HCT116 (cell line): ENCODE results near the gene IL32. TPM values are rescaled to one million over a fixed set of nuclear protein-coding genes. Genes with fewer than 3 reads are reported as not detected.

ENCODE experiments used
- ATAC-seq: fragments of 200-7000 bp; cut with Tn5 transposase; 2 replicates; pipeline ENCODE4 v1.9.1; 2020; ENCODE audit warnings: mild to moderate bottlenecking, moderate library complexity
- BruUV-seq: library from RNA; stranded (reverse); fragments of 400-500 nt; replicated peaks from 2 replicates; lab custom pipeline; 2021; lab: Mats Ljungman, UMichigan
- CTCF ChIA-PET: fragments of 300-600 bp; sonication (Branson Sonifier 250); formaldehyde crosslinking; loops from one replicate; lab custom pipeline; 2021; ENCODE audit warnings: antibody characterized with exemption; lab: Charles Lee
- POLR2A ChIA-PET: fragments of 300-600, 350-600 bp; sonication (Branson Sonifier 250); formaldehyde crosslinking; loops from one replicate; lab custom pipeline; 2021; ENCODE audit warnings: antibody characterized with exemption; lab: Charles Lee
- RAD21 ChIA-PET, 2 experiments: fragments of 300-600 bp; sonication (Branson Sonifier 250); formaldehyde crosslinking; loops; one replicate each; lab custom pipeline; 2023; ENCODE audit warnings: low total read pairs in 2 of 2; ENCODE audit not compliant: uncharacterized antibody in 2 of 2, unreplicated experiment in 2 of 2, low non-redundant PET in 1 of 2; lab: Charles Lee
- DNase-seq: peaks from one replicate; pipeline ENCODE4 v3.0.0-alpha.2; 2010; ENCODE audit warnings: low read depth, low spot score
- H2AFZ ChIP-seq: fragments of 200-600 bp; shearing (Covaris generic), sonication (generic); 2 replicates; pipeline ENCODE4 v1.6.1; 2017; ENCODE audit warnings: low read depth, mixed run types, mixed read lengths, antibody characterized with exemption, low read length; ENCODE audit not compliant: poor library complexity, severe bottlenecking
- H3K27ac ChIP-seq: 2 replicates; pipeline ENCODE4 v1.5.1; 2012; ENCODE audit warnings: low read depth, low read length
- H3K27me3 ChIP-seq: fragments of 200-600 bp; sonication (generic); 2 replicates; pipeline ENCODE4 v1.6.1; 2016; ENCODE audit warnings: mixed run types, low read length, mixed read lengths; ENCODE audit not compliant: insufficient read depth
- H3K36me3 ChIP-seq, 2 experiments: fragments of 200-500 bp in 1 of 2; fragments of 200-600 bp in 1 of 2; sonication (Bioruptor generic) in 1 of 2; sonication (generic) in 1 of 2; 2 replicates each; pipeline versions ENCODE4 v1.5.1 to v1.6.1; 2014 to 2016; ENCODE audit warnings: low read length in 2 of 2, inconsistent platforms in 1 of 2, mixed read lengths in 1 of 2, mixed run types in 1 of 2; ENCODE audit not compliant: insufficient read depth in 2 of 2, control insufficient read depth in 1 of 2
- H3K4me1 ChIP-seq, 2 experiments: fragments of 200-600 bp in 1 of 2; sonication (generic) in 1 of 2; 2 replicates each; pipeline versions ENCODE4 v1.5.1 to v1.6.1; 2012 to 2017; ENCODE audit warnings: low read length in 2 of 2, inconsistent platforms in 1 of 2, mild to moderate bottlenecking in 1 of 2, mixed read lengths in 1 of 2, mixed run types in 1 of 2, moderate library complexity in 1 of 2; ENCODE audit not compliant: insufficient read depth in 2 of 2, control insufficient read depth in 1 of 2
- H3K4me2 ChIP-seq: fragments of 200-600 bp; sonication (generic); 2 replicates; pipeline ENCODE4 v1.6.1; 2017; ENCODE audit warnings: mixed run types, low read length, mixed read lengths
- H3K4me3 ChIP-seq, 2 experiments: fragments of 200-600 bp in 1 of 2; sonication (generic) in 1 of 2; replicated peaks in 1 of 2; 2 replicates each; pipeline ENCODE4 v1.5.1; 2011 to 2016; ENCODE audit warnings: low read length in 2 of 2, control low read depth in 1 of 2, low read depth in 1 of 2, mild to moderate bottlenecking in 1 of 2, mixed read lengths in 1 of 2, mixed run types in 1 of 2
- H3K79me2 ChIP-seq: fragments of 200-600 bp; sonication (generic); 2 replicates; pipeline ENCODE4 v1.6.1; 2017; ENCODE audit warnings: mild to moderate bottlenecking, mixed run types, low read length, moderate library complexity, mixed read lengths; ENCODE audit not compliant: insufficient read depth
- H3K9ac ChIP-seq: fragments of 200-600 bp; sonication (generic); 2 replicates; pipeline ENCODE4 v1.6.1; 2016; ENCODE audit warnings: low read length, mixed read lengths
- H3K9me2 ChIP-seq: fragments of 200-600 bp; sonication (generic), shearing (Covaris generic); 2 replicates; pipeline ENCODE4 v1.6.1; 2017; ENCODE audit warnings: mixed run types, mild to moderate bottlenecking, moderate library complexity; ENCODE audit not compliant: insufficient read depth
- H3K9me3 ChIP-seq, 2 experiments: fragments of 200-500 bp in 1 of 2; fragments of 200-600 bp in 1 of 2; sonication (Bioruptor generic) in 1 of 2; sonication (generic) in 1 of 2; 2 replicates each; pipeline ENCODE4 v1.6.1; 2014 to 2017; ENCODE audit warnings: low read length in 2 of 2, mixed read lengths in 2 of 2, inconsistent platforms in 1 of 2, low read depth in 1 of 2, mild to moderate bottlenecking in 1 of 2, mixed run types in 1 of 2, moderate library complexity in 1 of 2; ENCODE audit not compliant: control insufficient read depth in 1 of 2, insufficient read depth in 1 of 2
- H4K20me1 ChIP-seq: fragments of 200-600 bp; sonication (generic), shearing (Covaris generic); 2 replicates; pipeline ENCODE4 v1.6.1; 2017; ENCODE audit warnings: mixed run types, mild to moderate bottlenecking, moderate library complexity; ENCODE audit not compliant: insufficient read depth
- CBX3 ChIP-seq: IDR thresholded peaks from 2 replicates; pipeline ENCODE4 v1.6.1; 2012; ENCODE audit warnings: low read depth
- CEBPB ChIP-seq: IDR thresholded peaks from 2 replicates; pipeline ENCODE4 v1.6.1; 2012; ENCODE audit warnings: low read depth
- EGR1 ChIP-seq: IDR thresholded peaks from 2 replicates; pipeline ENCODE4 v1.6.1; 2012; ENCODE audit warnings: low read depth
- ELF1 ChIP-seq: IDR thresholded peaks from 2 replicates; pipeline ENCODE4 v1.6.1; 2012; ENCODE audit warnings: low read depth, borderline replicate concordance
- EZH2 ChIP-seq: fragments of 200-600 bp; sonication (generic); IDR thresholded peaks from 2 replicates; pipeline ENCODE4 v1.6.1; 2017; ENCODE audit warnings: antibody characterized with exemption, mixed run types
- FOSL1 ChIP-seq: IDR thresholded peaks from 2 replicates; pipeline ENCODE4 v1.6.1; 2012; ENCODE audit warnings: low read depth
- MAX ChIP-seq: IDR thresholded peaks from 2 replicates; pipeline ENCODE4 v1.6.1; 2012
- SIN3A ChIP-seq: IDR thresholded peaks from 2 replicates; pipeline ENCODE4 v1.6.1; 2012; ENCODE audit warnings: low read depth
- SP1 ChIP-seq: IDR thresholded peaks from 2 replicates; pipeline ENCODE4 v1.6.1; 2012; ENCODE audit warnings: low read depth
- SRF ChIP-seq: IDR thresholded peaks from 2 replicates; pipeline ENCODE4 v1.6.1; 2012; ENCODE audit warnings: low read depth
- TCF7L2 ChIP-seq: IDR thresholded peaks from 2 replicates; pipeline ENCODE4 v1.7.0; 2011; ENCODE audit warnings: borderline replicate concordance, inconsistent platforms; ENCODE audit not compliant: insufficient read depth, insufficient read length; ENCODE audit errors: extremely low read depth
- YY1 ChIP-seq: IDR thresholded peaks from 2 replicates; pipeline ENCODE4 v1.6.1; 2011; ENCODE audit warnings: low read length, low read depth, moderate library complexity, mild to moderate bottlenecking; ENCODE audit not compliant: insufficient replicate concordance; ENCODE audit errors: extremely low read depth
- ZBTB33 ChIP-seq: IDR thresholded peaks from 2 replicates; pipeline ENCODE4 v1.6.1; 2011; ENCODE audit warnings: mild to moderate bottlenecking, low read length, moderate library complexity; ENCODE audit not compliant: insufficient replicate concordance; ENCODE audit errors: extremely low read depth
- ZFX ChIP-seq: fragments of 450-650 bp; IDR thresholded peaks from 2 replicates; pipeline ENCODE4 v1.6.1; 2017
- intact Hi-C: fragments of 100-400 bp; cut with micrococcal nuclease; formaldehyde crosslinking; loops from 2 replicates; pipeline ENCODE4 v1.10.0; 2022
- total RNA-seq: library from RNA; stranded (reverse); gene quantifications from one replicate; pipeline ENCODE4 v1.2.1, GENCODE V29; 2021; ENCODE audit not compliant: unreplicated experiment

Gene IL32
- total RNA-seq, 1 experiment from 2014 or later = 13.7 TPM

- CTCF ChIA-PET = no interaction called here
- Histone ChIP-seq H3K36me3 (no peaks in the 10 kb centered on the region), H3K4me1 (peaks cover 0 to 2% of the 10 kb centered on the region in 2 experiments; a peak in 1 of 4 replicates), H3K4me3 (no peak overlapping the region), H3K27me3 (no peaks in the 10 kb centered on the region), H2AFZ (no peak overlapping the region), H3K9ac (no peak overlapping the region), H3K9me3 (no peaks in the 10 kb centered on the region), H3K79me2 (no peaks in the 10 kb centered on the region), H4K20me1 (no peaks in the 10 kb centered on the region), H3K4me2 (no peak overlapping the region), H3K9me2 (no peaks in the 10 kb centered on the region), H3K27ac (no peak overlapping the region)
- RAD21 ChIA-PET = no interaction called here
- no peak for TF ChIP-seq ZFX
- no peak for TF ChIP-seq SP1
- no peak for TF ChIP-seq MAX
- no peak for TF ChIP-seq SIN3A
- TF ChIP-seq CBX3 = no peak
- TF ChIP-seq EGR1 = no peak
- no peak for TF ChIP-seq EZH2
- no peak for TF ChIP-seq ZBTB33
- no peak for TF ChIP-seq TCF7L2
- TF ChIP-seq SRF = no peak
- TF ChIP-seq CEBPB = no peak
- no peak for TF ChIP-seq FOSL1
- no peak for TF ChIP-seq ELF1
- no peak for TF ChIP-seq YY1
- BruUV-seq = no TSS peak
- intact Hi-C loops = no loop called here
- POLR2A ChIA-PET = no interaction called here
- DNase-seq (no peak), ATAC-seq (no peak)
Measured at GRCh38 chr16:3073448-3073847, 8.0 kb downstream of the IL32 start.
